CD4-positive, alpha-beta T cell (primary cell): Measurements from ENCODE around the gene MAML2. TPM values are rescaled to one million over a fixed set of nuclear protein-coding genes. Genes with fewer than 3 reads are reported as not detected.

Experiments
- ATAC-seq: fragments of 200-7000 bp; cut with Tn5 transposase; one replicate; pipeline ENCODE4 v1.10.0; 2022; ENCODE audit warnings: mild to moderate bottlenecking; ENCODE audit not compliant: poor library complexity
- CTCF ChIA-PET: fragments of 350-600 bp; sonication (Branson Sonifier 250); formaldehyde crosslinking; loops from one replicate; lab custom pipeline; 2021; ENCODE audit warnings: antibody characterized with exemption, inconsistent platforms; lab: Charles Lee
- POLR2A ChIA-PET: fragments of 350-600 bp; sonication (Branson Sonifier 250); formaldehyde crosslinking; loops from one replicate; lab custom pipeline; 2021; ENCODE audit warnings: antibody characterized with exemption, inconsistent platforms; lab: Charles Lee
- DNase-seq, 14 experiments: peaks; one replicate each; pipeline ENCODE4 v3.0.0-alpha.2; 2013 to 2020; ENCODE audit warnings: mixed read lengths in 2 of 14
- H3K27ac ChIP-seq, 2 donors: one replicate each; pipeline versions ENCODE4 v1.5.1 to v1.7.0; 2013; ENCODE audit warnings: low read length in 2 of 2, low read depth in 1 of 2, mild to moderate bottlenecking in 1 of 2
- H3K27me3 ChIP-seq, 2 experiments: 1 replicate in 1 of 2; 2 replicates in 1 of 2; pipeline versions ENCODE4 v1.6.1 to v1.7.0; 2013; ENCODE audit warnings: low read length in 2 of 2, control low read depth in 1 of 2, mild to moderate bottlenecking in 1 of 2, moderate library complexity in 1 of 2; ENCODE audit not compliant: insufficient read depth in 2 of 2, control insufficient read depth in 1 of 2
- H3K36me3 ChIP-seq: one replicate; pipeline ENCODE4 v1.6.1; 2013; ENCODE audit warnings: low read length, control low read depth; ENCODE audit not compliant: insufficient read depth
- H3K4me1 ChIP-seq: one replicate; pipeline ENCODE4 v1.6.1; 2013; ENCODE audit warnings: low read length, control low read depth; ENCODE audit not compliant: insufficient read depth
- H3K4me3 ChIP-seq: one replicate; pipeline ENCODE4 v1.5.1; 2013; ENCODE audit warnings: mild to moderate bottlenecking, low read length, moderate library complexity
- H3K9me3 ChIP-seq, 2 experiments: 1 replicate in 1 of 2; 2 replicates in 1 of 2; pipeline versions ENCODE4 v1.6.1 to v1.7.0; 2013; ENCODE audit warnings: low read length in 2 of 2, mild to moderate bottlenecking in 2 of 2, control low read depth in 1 of 2, moderate library complexity in 1 of 2; ENCODE audit not compliant: control insufficient read depth in 1 of 2, insufficient read depth in 1 of 2
- H3K27ac Mint-ChIP-seq: one replicate; pipeline ENCODE4 v1.8.0; 2020; ENCODE audit warnings: mixed read lengths
- H3K27me3 Mint-ChIP-seq: one replicate; pipeline ENCODE4 v1.8.0; 2021; ENCODE audit warnings: mixed read lengths
- H3K36me3 Mint-ChIP-seq: one replicate; pipeline ENCODE4 v1.8.0; 2021; ENCODE audit warnings: low read depth, mixed read lengths
- H3K4me1 Mint-ChIP-seq: one replicate; pipeline ENCODE4 v1.8.0; 2021; ENCODE audit warnings: low read depth, mixed read lengths
- H3K4me3 Mint-ChIP-seq: one replicate; pipeline ENCODE4 v1.8.0; 2020; ENCODE audit warnings: mild to moderate bottlenecking, mixed read lengths
- H3K9me3 Mint-ChIP-seq: one replicate; pipeline ENCODE4 v1.8.0; 2020; ENCODE audit warnings: mixed read lengths
- intact Hi-C, 2 experiments: fragments of 100-400 bp; cut with DNase I in 1 of 2; cut with micrococcal nuclease in 1 of 2; formaldehyde crosslinking; loops; one replicate each; pipeline versions ENCODE4 v1.15.1 to v1.9.0; 2023 to 2025; cut with DNase I, micrococcal nuclease
- total RNA-seq, 174 experiments: library from RNA in 2 of 174; stranded (reverse) in 2 of 174; gene quantifications; one replicate each; pipeline ENCODE4 v1.2.3 and lab custom pipeline; 2021 to 2026
- TF ChIP-seq, protein P1 (sequence below): fragments of 200-600 bp; IDR thresholded peaks from one replicate; pipeline ENCODE4 v1.8.0; 2022; ENCODE audit warnings: antibody characterized with exemption, mild to moderate bottlenecking

The MAML2 gene
- total RNA-seq, 2 experiments from 2014 or later: 58.8 to 59.8 TPM

GRCh38 chr11:96172604-96173003 lies 170.4 kb downstream of the MAML2 start:
- ATAC-seq: no peak
- Mint-ChIP-seq H3K27me3 (no peaks in the 10 kb centered on the region), H3K9me3 (no peaks in the 10 kb centered on the region), H3K4me3 (no peak overlapping the region), H3K27ac (peak overlapping the region; percentile 59), H3K36me3 (peaks cover 50% of the 10 kb centered on the region), H3K4me1 (peaks cover 91% of the 10 kb centered on the region)
- H3K4me3 ChIP-seq: no peak overlapping the region
- H3K36me3 ChIP-seq: peaks cover 8% of the 10 kb centered on the region
- no peak overlapping the region for H3K27ac ChIP-seq
- no peaks in the 10 kb centered on the region for H3K27me3 ChIP-seq
- DNase-seq: no peak
- no peaks in the 10 kb centered on the region for H3K9me3 ChIP-seq
- CTCF ChIA-PET: no interaction called here
- TF ChIP-seq, protein P1, sequence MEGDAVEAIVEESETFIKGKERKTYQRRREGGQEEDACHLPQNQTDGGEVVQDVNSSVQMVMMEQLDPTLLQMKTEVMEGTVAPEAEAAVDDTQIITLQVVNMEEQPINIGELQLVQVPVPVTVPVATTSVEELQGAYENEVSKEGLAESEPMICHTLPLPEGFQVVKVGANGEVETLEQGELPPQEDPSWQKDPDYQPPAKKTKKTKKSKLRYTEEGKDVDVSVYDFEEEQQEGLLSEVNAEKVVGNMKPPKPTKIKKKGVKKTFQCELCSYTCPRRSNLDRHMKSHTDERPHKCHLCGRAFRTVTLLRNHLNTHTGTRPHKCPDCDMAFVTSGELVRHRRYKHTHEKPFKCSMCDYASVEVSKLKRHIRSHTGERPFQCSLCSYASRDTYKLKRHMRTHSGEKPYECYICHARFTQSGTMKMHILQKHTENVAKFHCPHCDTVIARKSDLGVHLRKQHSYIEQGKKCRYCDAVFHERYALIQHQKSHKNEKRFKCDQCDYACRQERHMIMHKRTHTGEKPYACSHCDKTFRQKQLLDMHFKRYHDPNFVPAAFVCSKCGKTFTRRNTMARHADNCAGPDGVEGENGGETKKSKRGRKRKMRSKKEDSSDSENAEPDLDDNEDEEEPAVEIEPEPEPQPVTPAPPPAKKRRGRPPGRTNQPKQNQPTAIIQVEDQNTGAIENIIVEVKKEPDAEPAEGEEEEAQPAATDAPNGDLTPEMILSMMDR: no peak
- H3K4me1 ChIP-seq: peaks cover 24% of the 10 kb centered on the region
- intact Hi-C loops: loop anchor here in 1 of 2 experiments (5.0 kb wide), 1 partner anchor 70 kb away; no protein-coding TSS in a partner anchor
- POLR2A ChIA-PET: interaction anchor here (0.8 to 1.0 kb wide), 2 partner anchors 66 to 86 kb away, joined by 3 read pairs; no protein-coding TSS in a partner anchor

DNA sequence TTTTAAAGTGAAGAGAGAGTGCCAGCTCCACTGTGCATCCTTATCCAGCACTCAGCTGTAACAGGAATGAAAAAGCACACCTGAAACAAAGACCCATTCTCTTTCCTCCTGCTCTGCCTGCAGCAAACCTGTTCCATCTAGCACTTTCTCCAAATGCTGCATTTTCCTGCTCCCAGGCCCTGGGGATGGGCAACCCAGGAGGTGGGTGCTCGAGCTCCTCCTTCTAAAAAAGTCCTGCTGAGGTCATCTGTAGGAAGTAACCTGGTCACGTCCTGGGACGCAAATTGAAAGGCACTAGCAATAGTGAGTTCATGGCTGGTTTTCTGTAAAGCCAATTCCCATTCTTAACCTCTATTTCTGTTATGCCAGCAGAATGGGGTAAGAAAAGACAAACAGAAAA lies 173.7 kb downstream of the MAML2 start:
- H3K4me1 Mint-ChIP-seq: peaks cover 96% of the 10 kb centered on the region
- Histone ChIP-seq H3K36me3 (peaks cover 8% of the 10 kb centered on the region), H3K27ac (no peak overlapping the region), H3K27me3 (no peaks in the 10 kb centered on the region), H3K4me1 (peaks cover 33% of the 10 kb centered on the region), H3K9me3 (no peaks in the 10 kb centered on the region), H3K4me3 (no peak overlapping the region)
- DNase-seq (no peak), ATAC-seq (no peak)
- peak overlapping the region; percentile 42 for H3K27ac Mint-ChIP-seq
- ChIA-PET CTCF (interaction anchor here (1.0 kb wide), 1 partner anchor 174 kb away, joined by 3 read pairs; the partner anchor contains the start of gene MAML2), POLR2A (no interaction called here)
- H3K4me3 Mint-ChIP-seq: no peak overlapping the region
- intact Hi-C loops: no loop called here
- H3K27me3 Mint-ChIP-seq: no peaks in the 10 kb centered on the region
- TF ChIP-seq, protein P1: no peak
- no peaks in the 10 kb centered on the region for H3K9me3 Mint-ChIP-seq
- H3K36me3 Mint-ChIP-seq: peaks cover 38% of the 10 kb centered on the region

DNA sequence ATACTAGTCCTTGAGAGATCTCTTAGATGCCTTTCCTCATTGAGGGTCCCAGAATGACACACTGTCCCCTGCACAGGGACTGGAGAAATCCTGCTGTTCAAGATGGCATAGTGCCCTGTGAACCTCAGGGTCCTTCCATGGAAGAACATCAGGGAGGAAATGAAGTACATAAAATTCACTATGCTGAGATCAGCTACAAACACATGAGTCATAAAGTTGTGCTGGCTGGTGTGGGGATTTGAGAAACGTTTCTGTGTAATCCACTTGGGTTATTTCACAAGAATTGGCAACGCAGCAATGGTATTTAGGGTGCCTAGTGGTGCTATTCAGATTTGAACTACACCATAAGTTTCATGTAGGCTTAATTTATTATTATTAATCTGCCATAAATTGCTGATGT lies 174.4 kb downstream of the MAML2 start:
- POLR2A ChIA-PET: no interaction called here

More for the DNA sequence above, 174.4 kb downstream of the MAML2 start:
- CTCF ChIA-PET: no interaction called here
- peak overlapping the region; percentile 42 for H3K27ac Mint-ChIP-seq
- H3K27me3 ChIP-seq: no peaks in the 10 kb centered on the region
- H3K4me1 Mint-ChIP-seq: peaks cover 95% of the 10 kb centered on the region
- intact Hi-C loops: no loop called here
- DNase-seq: peak in 3 of 14 experiments; percentile 19 to 58 (median 45)
- no peak overlapping the region for H3K4me3 ChIP-seq
- H3K9me3 ChIP-seq: no peaks in the 10 kb centered on the region
- H3K4me1 ChIP-seq: peaks cover 29% of the 10 kb centered on the region
- no peaks in the 10 kb centered on the region for H3K9me3 Mint-ChIP-seq
- no peak overlapping the region for H3K27ac ChIP-seq
- H3K4me3 Mint-ChIP-seq: no peak overlapping the region
- H3K27me3 Mint-ChIP-seq: no peaks in the 10 kb centered on the region
- TF ChIP-seq, protein P1: no peak
- H3K36me3 ChIP-seq: peaks cover 6% of the 10 kb centered on the region
- H3K36me3 Mint-ChIP-seq: peaks cover 32% of the 10 kb centered on the region
- no peak for ATAC-seq
